Ascending aorta (tissue), 2 donors: ENCODE results near the gene ZFP69. TPM values are rescaled to one million over a fixed set of nuclear protein-coding genes. Genes with fewer than 3 reads are reported as not detected.
"Not testable (repeated sequence)": the region's sequence is repeated elsewhere in the genome, so short reads cannot be mapped to it uniquely, and the experiment has no call there.

ENCODE experiments used
- DNase-seq, 2 donors: peaks; one replicate each; pipeline ENCODE4 v3.0.0-alpha.2; 2019; ENCODE audit warnings: low spot score in 2 of 2
- H3K27ac ChIP-seq, 2 donors: fragments of 200-600 bp; sonication (generic); one replicate each; pipeline ENCODE4 v1.5.1; 2016 to 2017; ENCODE audit warnings: mild to moderate bottlenecking in 1 of 2
- H3K27me3 ChIP-seq: fragments of 200-600 bp; sonication (generic); one replicate; pipeline ENCODE4 v1.5.1; 2017
- H3K36me3 ChIP-seq, 2 donors: fragments of 200-600 bp; sonication (generic); one replicate each; pipeline ENCODE4 v1.5.1; 2016
- H3K4me1 ChIP-seq, 2 donors: fragments of 200-600 bp; sonication (generic); one replicate each; pipeline ENCODE4 v1.5.1; 2016 to 2017; ENCODE audit warnings: mild to moderate bottlenecking in 1 of 2
- H3K4me3 ChIP-seq, 2 donors: fragments of 200-600 bp; sonication (generic); one replicate each; pipeline ENCODE4 v1.5.1; 2016 to 2017; ENCODE audit warnings: mild to moderate bottlenecking in 1 of 2
- H3K9me3 ChIP-seq, 2 donors: fragments of 200-600 bp; sonication (generic); one replicate each; pipeline ENCODE4 v1.5.1; 2016
- intact Hi-C: fragments of 100-400 bp; cut with DNase I; formaldehyde crosslinking; loops from one replicate; pipeline ENCODE4 v1.15.1; 2023
- total RNA-seq: library from RNA; depleted of rRNA; stranded (reverse); fragments of >200 nt; gene quantifications from one replicate; pipeline ENCODE4 v1.1.0, GENCODE V29; 2016
- TF ChIP-seq, protein P1 (sequence below), 3 experiments: fragments of 200-600 bp in 2 of 3; fragments of 450-650 bp in 1 of 3; sonication (generic) in 2 of 3; IDR thresholded peaks; one replicate each; pipeline ENCODE4 v1.5.1; 2016 to 2019; ENCODE audit warnings: antibody characterized with exemption in 3 of 3, mild to moderate bottlenecking in 1 of 3, moderate library complexity in 1 of 3

The ZFP69 gene
- total RNA-seq, 1 donor from 2014 or later = 2.8 TPM

DNA sequence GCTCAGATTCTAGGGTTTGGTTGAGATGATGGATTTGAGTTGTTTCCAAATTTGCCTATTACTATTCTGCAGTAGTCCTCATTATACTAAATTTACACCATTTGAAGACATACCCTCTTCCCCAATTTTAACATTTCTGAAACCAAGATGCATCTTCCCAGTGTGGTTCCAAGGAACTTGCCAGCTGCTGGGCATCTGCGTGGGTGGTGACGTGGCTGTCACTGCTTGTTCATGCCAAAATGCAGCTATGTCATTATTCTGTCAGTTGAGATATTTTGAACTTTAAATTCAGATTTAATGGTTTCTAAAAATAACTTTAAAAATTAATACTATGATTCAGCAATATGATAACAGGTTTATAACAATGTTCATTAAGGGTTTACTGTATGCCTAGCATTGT lies 1.2 kb downstream of the ZFP69 start:
- Histone ChIP-seq H3K27me3 (no peaks in the 10 kb centered on the region), H3K36me3 (peaks cover 9 to 16% of the 10 kb centered on the region in 2 donors), H3K4me3 (peak overlapping the region; percentile 93 to 99), H3K27ac (peak overlapping the region; percentile 68 to 77), H3K9me3 (peaks cover 0 to 21% of the 10 kb centered on the region in 2 donors), H3K4me1 (peaks cover 0 to 4% of the 10 kb centered on the region in 2 donors)
- intact Hi-C loops = no loop called here
- TF ChIP-seq, protein P1, sequence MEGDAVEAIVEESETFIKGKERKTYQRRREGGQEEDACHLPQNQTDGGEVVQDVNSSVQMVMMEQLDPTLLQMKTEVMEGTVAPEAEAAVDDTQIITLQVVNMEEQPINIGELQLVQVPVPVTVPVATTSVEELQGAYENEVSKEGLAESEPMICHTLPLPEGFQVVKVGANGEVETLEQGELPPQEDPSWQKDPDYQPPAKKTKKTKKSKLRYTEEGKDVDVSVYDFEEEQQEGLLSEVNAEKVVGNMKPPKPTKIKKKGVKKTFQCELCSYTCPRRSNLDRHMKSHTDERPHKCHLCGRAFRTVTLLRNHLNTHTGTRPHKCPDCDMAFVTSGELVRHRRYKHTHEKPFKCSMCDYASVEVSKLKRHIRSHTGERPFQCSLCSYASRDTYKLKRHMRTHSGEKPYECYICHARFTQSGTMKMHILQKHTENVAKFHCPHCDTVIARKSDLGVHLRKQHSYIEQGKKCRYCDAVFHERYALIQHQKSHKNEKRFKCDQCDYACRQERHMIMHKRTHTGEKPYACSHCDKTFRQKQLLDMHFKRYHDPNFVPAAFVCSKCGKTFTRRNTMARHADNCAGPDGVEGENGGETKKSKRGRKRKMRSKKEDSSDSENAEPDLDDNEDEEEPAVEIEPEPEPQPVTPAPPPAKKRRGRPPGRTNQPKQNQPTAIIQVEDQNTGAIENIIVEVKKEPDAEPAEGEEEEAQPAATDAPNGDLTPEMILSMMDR (IDR thresholded peaks at IDR 0.05) = no peak
- DNase-seq = no peak

DNA sequence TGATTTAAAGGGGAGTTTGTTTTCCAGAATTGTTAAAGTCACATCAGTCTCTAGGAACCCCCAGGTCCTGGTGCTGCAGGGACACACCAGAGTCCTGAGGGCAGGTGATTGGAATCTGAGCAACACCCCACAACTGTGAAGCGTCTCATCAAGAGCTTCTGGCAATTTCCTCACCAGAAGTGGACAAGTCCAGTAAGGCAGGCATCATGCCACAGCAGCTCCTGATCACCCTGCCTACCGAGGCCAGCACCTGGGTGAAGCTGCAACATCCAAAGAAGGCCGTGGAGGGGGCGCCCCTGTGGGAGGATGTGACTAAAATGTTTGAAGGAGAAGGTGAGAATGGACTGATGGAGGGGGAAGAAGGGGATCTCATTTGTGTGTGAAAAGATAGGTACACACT lies 2.1 kb downstream of the ZFP69 start:
- Histone ChIP-seq H3K4me1 (peaks cover 0 to 4% of the 10 kb centered on the region in 2 donors), H3K36me3 (peaks cover 14 to 25% of the 10 kb centered on the region in 2 donors), H3K27me3 (no peaks in the 10 kb centered on the region), H3K9me3 (peaks cover 0 to 16% of the 10 kb centered on the region in 2 donors), H3K4me3 (no peak overlapping the region), H3K27ac (no peak overlapping the region)
- intact Hi-C loops = no loop called here
- TF ChIP-seq, protein P1 (IDR thresholded peaks at IDR 0.05) = no peak
- DNase-seq = no peak

DNA sequence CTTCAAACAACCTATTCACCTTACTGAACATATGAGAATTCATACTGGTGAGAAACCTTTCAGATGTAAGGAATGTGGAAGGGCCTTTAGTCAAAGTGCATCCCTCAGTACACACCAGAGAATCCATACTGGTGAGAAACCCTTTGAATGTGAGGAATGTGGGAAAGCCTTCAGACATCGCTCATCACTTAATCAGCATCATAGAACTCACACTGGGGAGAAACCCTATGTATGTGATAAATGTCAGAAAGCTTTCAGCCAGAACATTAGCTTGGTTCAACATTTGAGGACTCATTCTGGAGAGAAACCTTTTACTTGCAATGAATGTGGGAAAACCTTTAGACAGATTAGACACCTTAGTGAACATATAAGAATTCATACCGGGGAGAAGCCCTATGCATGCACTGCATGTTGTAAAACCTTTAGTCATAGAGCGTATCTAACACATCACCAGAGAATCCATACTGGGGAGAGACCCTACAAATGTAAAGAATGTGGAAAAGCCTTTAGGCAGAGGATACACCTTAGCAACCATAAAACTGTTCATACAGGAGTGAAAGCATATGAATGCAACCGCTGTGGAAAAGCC lies 18.3 kb downstream of the ZFP69 start:
- peaks cover 43 to 91% of the 10 kb centered on the region in 2 donors for H3K9me3 ChIP-seq
- DNase-seq = no peak
- H3K4me3 ChIP-seq = no peak overlapping the region
- H3K4me1 ChIP-seq = no peaks in the 10 kb centered on the region
- H3K36me3 ChIP-seq = peaks cover 53 to 68% of the 10 kb centered on the region in 2 donors
- TF ChIP-seq, protein P1 (IDR thresholded peaks at IDR 0.05) = no peak
- intact Hi-C loops = no loop called here
- no peaks in the 10 kb centered on the region for H3K27me3 ChIP-seq
- no peak overlapping the region for H3K27ac ChIP-seq

DNA sequence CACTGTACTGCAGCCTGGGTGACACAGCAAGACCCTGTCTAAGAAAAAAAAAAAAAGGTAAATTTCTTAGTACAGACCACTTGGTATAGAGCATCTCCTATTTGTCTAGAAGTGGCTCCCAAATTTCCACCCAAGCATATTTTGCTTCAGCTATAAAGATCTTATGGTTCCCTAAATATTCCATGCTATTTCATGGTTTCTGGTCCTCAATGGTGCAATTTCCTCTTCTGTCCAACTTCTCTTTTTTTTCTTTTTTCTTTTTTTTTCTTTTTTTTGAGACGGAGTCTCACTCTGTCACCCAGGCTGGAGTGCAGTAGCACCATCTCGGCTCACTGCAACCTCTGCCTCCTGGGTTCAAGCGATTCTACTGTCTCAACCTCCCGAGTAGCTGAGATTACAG lies 25.6 kb downstream of the ZFP69 start:
- H3K9me3 ChIP-seq = peaks cover 7 to 56% of the 10 kb centered on the region in 2 donors
- H3K27ac ChIP-seq, H3K4me3 ChIP-seq, H3K4me1 ChIP-seq, H3K36me3 ChIP-seq, DNase-seq, intact Hi-C loops, H3K27me3 ChIP-seq: not testable (repeated sequence)

DNA sequence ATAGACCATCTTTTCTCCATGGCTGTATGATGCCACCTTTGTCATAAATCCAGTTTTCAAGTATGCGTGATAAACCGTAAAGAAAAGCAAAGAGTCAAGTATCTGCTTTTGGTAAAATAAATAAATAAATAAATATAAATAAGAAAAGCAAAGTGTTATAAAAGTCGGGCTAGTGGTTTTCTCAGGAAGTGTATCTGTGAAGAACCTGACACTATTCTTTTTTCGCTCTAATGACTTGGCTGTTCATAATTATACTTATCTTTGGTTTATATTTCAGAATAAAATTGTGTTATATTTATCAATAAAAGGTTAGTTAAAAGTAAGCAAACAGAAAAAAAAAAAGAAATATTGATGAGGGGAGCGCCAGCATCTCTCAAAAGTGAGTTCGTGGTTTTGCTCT lies 30.9 kb downstream of the ZFP69 start:
- no peak for DNase-seq
- peak overlapping the region; percentile 64 to 78 for H3K27ac ChIP-seq

More for the DNA sequence above, 30.9 kb downstream of the ZFP69 start:
- no peaks in the 10 kb centered on the region for H3K27me3 ChIP-seq
- peaks cover 0 to 11% of the 10 kb centered on the region in 2 donors for H3K9me3 ChIP-seq
- intact Hi-C loops = no loop called here
- no peaks in the 10 kb centered on the region for H3K36me3 ChIP-seq
- TF ChIP-seq, protein P1 (IDR thresholded peaks at IDR 0.05) = no peak
- peaks cover 0 to 2% of the 10 kb centered on the region in 2 donors for H3K4me1 ChIP-seq
- H3K4me3 ChIP-seq = peak overlapping the region; percentile 72 to 96
